GM21423 (cell line): ENCODE results near the gene GP2.

ENCODE experiments used
- ATAC-seq: cut with Tn5 transposase; IDR thresholded peaks from one replicate; pipeline ENCODE4 v1.9.1; 2021; ENCODE audit warnings: mild to moderate bottlenecking, moderate library complexity; ENCODE audit not compliant: unreplicated experiment

The GP2 gene

GRCh38 chr16:20327444-20328041 is at the start of gene GP2:
TSS of gene GP2 (minus strand) at chr16:20327513. CDS start at chr16:20326431, 1,082 bp downstream.
- ATAC-seq: no peak

DNA sequence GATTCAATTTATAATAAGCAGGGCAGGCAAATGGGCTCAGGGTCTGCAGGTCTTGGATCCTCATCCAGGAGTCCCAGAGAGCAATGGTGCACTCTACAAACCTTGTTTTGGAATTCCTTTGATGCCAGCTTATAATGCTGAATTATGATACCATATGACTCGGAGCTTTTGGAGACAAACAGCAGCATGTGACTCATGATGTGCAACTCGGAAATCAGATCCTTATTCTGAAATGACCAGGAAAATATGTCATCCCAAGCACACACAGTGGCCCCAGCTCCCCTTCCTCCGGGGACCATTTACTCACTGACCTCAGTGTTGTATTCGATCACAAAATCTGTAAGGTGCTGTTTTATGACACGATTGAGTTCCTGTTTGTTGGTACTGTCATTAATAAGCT is 45.4 kb upstream of the GP2 start:
- ATAC-seq: no peak

DNA sequence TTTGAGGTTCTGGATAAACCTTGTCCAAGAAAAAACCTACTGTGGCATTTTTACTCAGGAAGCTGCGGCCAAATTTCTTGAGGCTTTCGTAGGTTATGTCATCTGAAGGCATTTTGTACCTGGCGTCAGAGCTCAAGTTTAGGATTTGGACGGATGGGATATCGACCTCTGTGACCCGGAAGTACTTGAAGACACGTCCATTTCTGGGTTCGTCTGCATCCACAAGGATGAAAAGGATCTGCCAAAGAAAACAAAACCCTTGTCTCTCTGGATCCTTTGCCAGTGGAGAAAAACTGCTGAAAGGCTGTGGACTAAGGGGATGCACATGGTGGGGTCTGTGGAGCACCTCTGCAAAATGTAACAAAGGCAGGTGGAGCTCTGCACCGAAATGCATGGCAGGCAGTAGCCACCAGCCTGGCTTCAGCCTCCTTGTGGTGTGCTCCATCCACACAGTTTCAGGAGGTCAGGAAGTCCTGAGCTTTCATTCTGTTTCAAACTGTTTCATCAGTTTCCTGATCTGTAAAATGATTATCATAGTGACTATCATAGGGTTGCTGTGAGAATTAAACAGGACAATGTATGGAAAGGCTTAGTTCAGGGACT is 42.2 kb upstream of the GP2 start:
- no peak for ATAC-seq

GRCh38 chr16:20364051-20364450 is 36.7 kb upstream of the GP2 start:
- ATAC-seq: no peak

DNA sequence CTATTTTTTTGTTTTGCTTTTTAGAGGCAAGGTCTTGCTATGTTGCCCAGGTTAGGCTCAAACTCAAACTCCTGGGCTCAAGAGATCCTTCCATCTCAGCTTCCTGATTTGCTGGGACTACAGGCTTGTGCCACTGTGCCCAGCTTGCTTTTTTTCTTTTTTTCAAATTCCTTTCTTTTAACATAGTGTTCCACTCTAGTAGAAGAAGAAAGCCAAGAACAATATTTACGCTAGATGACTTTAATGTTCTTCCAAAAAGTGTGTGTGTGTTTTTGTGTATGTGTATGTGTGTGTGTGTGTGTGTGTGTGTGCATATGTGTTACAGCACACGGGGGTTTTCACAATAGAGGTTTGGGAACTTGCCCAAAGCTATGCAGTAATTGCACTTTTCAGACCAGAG is 35.9 kb upstream of the GP2 start:
- ATAC-seq: no peak

DNA sequence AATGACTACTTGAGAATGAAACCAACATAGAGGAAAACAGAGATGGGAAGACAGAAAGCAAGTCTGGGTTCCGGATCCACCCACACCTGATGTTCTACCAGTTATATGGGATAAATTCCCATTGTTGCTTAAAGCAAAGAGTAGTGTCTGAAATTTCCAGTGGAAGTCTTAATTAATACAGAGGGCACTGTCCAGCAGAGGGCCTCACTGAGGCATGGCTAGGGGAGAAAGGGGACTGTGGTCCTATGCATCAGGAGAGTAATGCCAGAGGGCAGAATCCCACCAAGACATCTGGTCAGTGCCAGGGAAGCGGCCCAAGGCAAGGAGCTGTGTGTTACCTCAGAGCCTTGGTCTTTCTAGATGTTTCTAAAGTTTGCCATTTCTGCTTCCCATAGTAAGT is 32.7 kb upstream of the GP2 start:
- ATAC-seq: no peak

DNA sequence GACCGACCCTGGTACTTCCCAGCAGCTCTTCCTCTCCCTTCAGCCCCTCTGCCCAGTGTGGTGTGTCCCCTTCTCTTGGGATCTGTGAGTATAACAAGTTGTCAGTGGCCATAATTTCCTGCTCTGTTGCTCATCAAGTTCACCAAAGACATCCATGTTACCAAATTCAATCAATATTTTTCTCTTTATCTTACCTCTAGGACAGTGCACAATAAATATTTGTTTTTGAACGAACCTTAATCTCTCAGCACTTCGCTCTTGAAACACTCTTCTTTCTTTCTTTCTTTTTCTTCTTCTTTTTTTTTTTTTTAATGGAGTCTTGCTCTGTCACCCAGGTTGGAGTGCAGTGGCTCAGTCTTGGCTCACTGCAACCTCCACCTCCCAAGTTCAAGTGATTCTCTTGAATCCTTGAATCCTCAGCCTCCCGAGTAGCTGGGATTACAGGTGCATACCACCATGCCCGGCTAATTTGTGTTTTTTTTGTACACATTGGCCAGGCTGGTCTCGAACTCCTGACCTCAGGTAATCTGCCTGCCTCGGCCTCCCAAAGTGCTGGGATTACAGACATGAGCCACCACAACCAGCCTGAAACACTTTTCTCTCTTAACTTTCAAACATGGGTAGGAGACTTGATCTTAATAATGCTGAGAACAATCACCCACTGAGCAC is 27.9 kb upstream of the GP2 start:
- no peak for ATAC-seq

- ATAC-seq: no peak
Observed at GRCh38 chr16:20353379-20353778, 26.1 kb upstream of the GP2 start.

DNA sequence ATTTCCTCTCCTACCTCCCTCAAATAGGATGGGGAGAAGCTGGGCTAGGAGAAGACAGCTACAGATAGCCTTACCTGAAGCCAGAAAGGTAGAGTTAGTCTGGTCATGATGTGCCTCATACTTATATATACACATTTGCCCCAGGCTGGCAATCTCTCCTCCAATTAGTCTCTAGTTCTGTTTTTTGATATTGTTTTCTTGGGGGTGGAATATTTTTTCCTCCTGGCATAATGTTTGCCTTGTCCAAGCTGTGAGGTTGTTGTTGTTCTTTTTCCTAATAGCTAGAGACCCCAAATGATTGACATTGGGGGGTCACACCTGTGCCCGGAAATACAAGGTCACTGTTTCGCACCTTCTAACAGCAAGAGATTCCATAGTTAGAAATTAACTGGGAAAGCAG is 25.3 kb upstream of the GP2 start, which contains the start of gene UMOD:
UMOD (minus strand) TSS at position 101 of the 400 bp plus-strand sequence. CDS start 1,978 bp downstream, outside the sequence.
- no peak for ATAC-seq

DNA sequence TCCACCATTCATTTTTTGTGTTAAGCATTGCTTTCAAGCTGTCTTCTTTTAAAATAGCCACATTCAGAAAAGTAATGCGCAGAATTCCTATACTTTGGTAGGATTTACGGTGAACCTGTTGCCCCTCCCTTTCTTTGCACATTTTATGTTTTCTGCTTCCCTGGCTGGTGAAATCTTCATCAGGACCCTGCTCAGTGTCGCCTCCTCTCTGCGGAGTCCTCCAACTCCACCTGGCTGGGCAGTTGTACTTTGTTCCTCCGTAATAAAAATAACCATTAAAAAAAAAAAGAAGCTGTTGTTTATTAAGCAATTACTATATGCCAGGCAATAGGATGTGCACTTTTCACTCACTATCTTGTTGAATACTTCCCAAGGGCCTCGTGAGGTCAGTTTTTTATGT is 22.3 kb upstream of the GP2 start:
- no peak for ATAC-seq

- no peak for ATAC-seq
Observed at GRCh38 chr16:20348365-20349185, 21.3 kb upstream of the GP2 start.

DNA sequence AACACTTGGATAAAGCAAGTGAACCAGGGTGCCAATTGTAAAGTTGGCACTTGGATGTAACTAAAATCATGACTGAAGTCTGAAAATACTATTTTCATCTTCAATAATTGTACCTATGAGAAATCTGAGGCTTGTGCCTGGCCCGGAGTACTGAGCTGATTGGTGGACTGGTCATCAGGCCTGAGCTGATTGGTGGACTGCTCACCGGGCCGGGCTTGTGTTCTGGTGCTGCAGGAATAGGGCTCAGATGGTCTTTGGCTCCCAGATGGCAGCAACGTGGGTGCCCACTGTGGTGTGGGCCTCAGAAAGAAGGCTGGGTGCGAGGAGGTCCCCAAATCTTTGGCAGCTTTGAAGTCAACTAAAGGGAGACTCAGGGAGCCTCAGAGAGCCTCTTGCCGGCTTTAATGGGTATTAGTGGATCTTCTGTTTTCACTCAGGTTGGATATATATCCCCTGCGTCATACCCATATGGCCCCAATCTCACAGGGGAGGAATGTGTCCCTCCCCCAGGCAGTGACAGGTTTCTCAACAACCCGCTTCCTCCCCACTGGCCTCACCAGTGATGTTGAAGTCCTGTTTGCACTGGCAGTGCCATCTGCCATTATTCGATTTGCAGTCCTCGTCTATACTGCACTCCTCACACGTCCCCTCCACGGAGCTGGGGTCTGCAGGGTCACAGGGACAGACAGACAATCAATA is 20.5 kb upstream of the GP2 start:
- ATAC-seq: no peak

- no peak for ATAC-seq
Observed at GRCh38 chr16:20344611-20345010, 17.3 kb upstream of the GP2 start.

GRCh38 chr16:20339744-20340143 is 12.4 kb upstream of the GP2 start:
- no peak for ATAC-seq

GRCh38 chr16:20336955-20337354 is 9.6 kb upstream of the GP2 start:
- ATAC-seq: no peak

- ATAC-seq: no peak
Observed at GRCh38 chr16:20334396-20334795, 7.1 kb upstream of the GP2 start.

DNA sequence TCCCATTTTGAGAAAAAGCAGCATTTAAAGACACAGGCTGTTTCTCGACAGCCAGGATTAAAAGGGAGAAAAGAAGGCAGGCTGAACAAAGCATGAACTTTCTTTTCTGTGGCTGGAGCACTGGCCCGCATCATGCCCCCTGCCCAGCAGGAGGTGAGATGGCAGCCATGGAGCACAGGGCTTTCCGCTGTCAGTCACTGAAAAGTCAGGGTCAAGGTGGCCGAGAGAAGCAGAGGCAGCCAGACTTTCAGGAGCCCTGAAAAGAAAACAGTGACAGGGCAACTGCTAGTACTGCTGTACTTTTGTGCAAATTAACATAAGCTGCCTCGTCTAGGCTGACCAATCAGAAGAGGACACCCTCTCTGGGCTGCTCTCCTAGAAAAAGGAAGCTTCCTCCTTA is 5.8 kb upstream of the GP2 start:
- no peak for ATAC-seq

DNA sequence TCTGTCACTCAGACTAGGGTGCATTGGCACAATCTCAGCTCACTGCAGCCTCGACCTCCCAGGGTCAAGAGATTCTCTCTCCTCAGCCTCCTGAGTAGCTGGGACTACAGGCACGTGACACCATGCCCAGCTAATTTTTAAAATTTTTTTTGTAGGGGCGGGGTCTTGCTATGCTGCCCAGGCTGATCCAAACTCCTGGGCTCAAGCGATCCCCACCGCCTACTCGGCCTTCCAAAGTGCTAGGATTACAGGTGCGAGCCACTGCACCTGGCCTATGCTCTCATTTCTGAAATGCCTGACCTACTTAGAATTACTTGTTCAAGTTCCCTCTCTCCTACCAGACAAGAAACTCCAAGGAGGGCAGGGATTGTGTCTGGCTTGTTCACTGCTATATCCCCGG is 5.1 kb upstream of the GP2 start:
- ATAC-seq: no peak

DNA sequence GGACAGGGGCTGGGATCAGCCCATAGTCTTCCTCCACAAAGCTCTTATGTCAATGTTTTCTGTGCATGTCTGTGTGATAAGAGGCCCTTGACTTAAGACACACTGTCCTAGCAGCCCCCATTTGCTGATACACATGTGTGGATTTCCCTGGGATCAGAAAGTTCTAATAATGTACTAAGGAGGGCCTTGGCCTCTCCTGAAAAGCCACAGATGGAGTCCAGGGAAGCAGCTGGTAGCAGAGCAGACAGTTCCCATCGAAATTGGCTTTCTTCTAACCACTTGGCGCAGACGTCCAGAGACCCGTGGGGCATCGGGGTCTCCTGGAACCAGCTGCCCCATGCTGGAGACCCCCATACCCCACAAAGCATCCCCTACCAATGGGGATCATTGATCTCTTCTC is 4.3 kb upstream of the GP2 start:
- ATAC-seq: no peak

GRCh38 chr16:20329392-20330138 is 2.3 kb upstream of the GP2 start:
- ATAC-seq: no peak
